BLaER1 treated with 17β-estradiol and CSF1 and Interleukin-3, amounts not matched to agents 10 nM and 100 nM (cell line): ENCODE results near the gene CNIH1.
A peak's percentile ranks its signal among the peaks of the same experiment; 100 is the strongest.
"Not testable (repeated sequence)": the region's sequence is repeated elsewhere in the genome, so short reads cannot be mapped to it uniquely, and the experiment has no call there.

ENCODE experiments used
- H3K27ac ChIP-seq, 11 experiments: shearing (Covaris generic); formaldehyde crosslinking; 2 replicates each; pipeline ENCODE4 v1.8.1; 2022
- H3K27me3 ChIP-seq, 11 experiments: shearing (Covaris generic); formaldehyde crosslinking; 2 replicates each; pipeline ENCODE4 v1.8.1; 2022
- H3K36me3 ChIP-seq, 11 experiments: shearing (Covaris generic); formaldehyde crosslinking; 2 replicates each; pipeline ENCODE4 v1.8.1; 2022
- H3K4me1 ChIP-seq, 10 experiments: shearing (Covaris generic); formaldehyde crosslinking; 2 replicates each; pipeline ENCODE4 v1.8.1; 2022
- H3K4me2 ChIP-seq, 11 experiments: shearing (Covaris generic); formaldehyde crosslinking; 2 replicates each; pipeline ENCODE4 v1.8.1; 2022
- H3K4me3 ChIP-seq, 10 experiments: shearing (Covaris generic); formaldehyde crosslinking; 2 replicates each; pipeline ENCODE4 v1.8.1; 2022
- H3K9ac ChIP-seq, 11 experiments: shearing (Covaris generic); formaldehyde crosslinking; 2 replicates each; pipeline ENCODE4 v1.8.1; 2022
- H3K9me3 ChIP-seq, 11 experiments: shearing (Covaris generic); formaldehyde crosslinking; replicated peaks in 1 of 11; 2 replicates each; pipeline ENCODE4 v1.8.1; 2022
- H4K20me1 ChIP-seq, 11 experiments: shearing (Covaris generic); formaldehyde crosslinking; 2 replicates each; pipeline ENCODE4 v1.8.1; 2022
- Cebpa-rat ChIP-seq, 11 experiments: shearing (Covaris generic); IDR thresholded peaks; 2 replicates each; pipeline ENCODE4 v1.8.1; 2022

Gene CNIH1

GRCh38 chr14:54387328-54387727, 53.8 kb downstream of the CNIH1 start:
- Histone ChIP-seq H3K27ac (no peak overlapping the region), H3K27me3 (no peaks in the 10 kb centered on the region; a peak in 1 of 22 replicates), H4K20me1 (no peaks in the 10 kb centered on the region), H3K4me3 (no peak overlapping the region), H3K36me3 (no peaks in the 10 kb centered on the region), H3K4me2 (no peak overlapping the region), H3K9ac (no peak overlapping the region), H3K4me1 (no peaks in the 10 kb centered on the region), H3K9me3 (peaks cover 0 to 5% (median 0%) of the 10 kb centered on the region in 11 experiments; a peak in 7 of 22 replicates)
- TF ChIP-seq Cebpa-rat (IDR thresholded peaks at IDR 0.05), result no peak

GRCh38 chr14:54385556-54385955, 55.6 kb downstream of the CNIH1 start:
- Histone ChIP-seq H3K4me3 (no peak overlapping the region), H3K4me1 (peaks cover 0 to 7% (median 3%) of the 10 kb centered on the region in 10 experiments; a peak in 7 of 20 replicates), H3K27ac (no peak overlapping the region), H3K9ac (no peak overlapping the region), H3K36me3 (no peaks in the 10 kb centered on the region), H3K9me3 (peaks cover 0 to 6% (median 0%) of the 10 kb centered on the region in 11 experiments; a peak in 4 of 22 replicates), H3K4me2 (no peak overlapping the region), H4K20me1 (no peaks in the 10 kb centered on the region), H3K27me3 (no peaks in the 10 kb centered on the region; a peak in 1 of 22 replicates)
- TF ChIP-seq Cebpa-rat (IDR thresholded peaks at IDR 0.05), result no peak

GRCh38 chr14:54383835-54384234, 57.3 kb downstream of the CNIH1 start:
- no peak for TF ChIP-seq Cebpa-rat (IDR thresholded peaks at IDR 0.05)
- Histone ChIP-seq H3K4me2 (no peak overlapping the region), H3K9ac (no peak overlapping the region)

GRCh38 chr14:54381821-54382220, 59.4 kb downstream of the CNIH1 start:
- H3K27me3 ChIP-seq, result no peaks in the 10 kb centered on the region; a peak in 1 of 22 replicates
- H3K9ac ChIP-seq, result no peak overlapping the region
- no peak overlapping the region for H3K4me3 ChIP-seq
- H3K4me2 ChIP-seq, result no peak overlapping the region
- peaks cover 20 to 38% (median 33%) of the 10 kb centered on the region in 10 experiments for H3K4me1 ChIP-seq
- peaks cover 0 to 13% (median 0%) of the 10 kb centered on the region in 11 experiments; a peak in 4 of 22 replicates for H3K9me3 ChIP-seq
- no peaks in the 10 kb centered on the region for H3K36me3 ChIP-seq
- H4K20me1 ChIP-seq, result no peaks in the 10 kb centered on the region
- no peak overlapping the region for H3K27ac ChIP-seq
- no peak for TF ChIP-seq Cebpa-rat (IDR thresholded peaks at IDR 0.05)

More at GRCh38 chr14:54383835-54384234, 57.3 kb downstream of the CNIH1 start:
- H3K9me3 ChIP-seq, result peaks cover 0 to 13% (median 0%) of the 10 kb centered on the region in 11 experiments; a peak in 4 of 22 replicates
- H3K27ac ChIP-seq, result no peak overlapping the region
- no peaks in the 10 kb centered on the region for H3K36me3 ChIP-seq
- H3K27me3 ChIP-seq, result no peaks in the 10 kb centered on the region; a peak in 1 of 22 replicates
- peaks cover 4 to 18% (median 13%) of the 10 kb centered on the region in 10 experiments; a peak in 19 of 20 replicates for H3K4me1 ChIP-seq
- H3K4me3 ChIP-seq, result no peak overlapping the region
- H4K20me1 ChIP-seq, result no peaks in the 10 kb centered on the region

- Histone ChIP-seq H3K27ac (peak overlapping the region in 4 of 11 experiments; percentile 25 to 56 (median 40); a peak in 5 of 22 replicates), H3K4me1 (peaks cover 20 to 50% (median 43%) of the 10 kb centered on the region in 10 experiments), H3K9me3 (peaks cover 0 to 13% (median 0%) of the 10 kb centered on the region in 11 experiments; a peak in 4 of 22 replicates), H3K4me2 (peak overlapping the region in 9 of 11 experiments; percentile 11 to 43 (median 21); a peak in 10 of 22 replicates)
- not testable (repeated sequence) for H4K20me1 ChIP-seq, H3K9ac ChIP-seq, H3K4me3 ChIP-seq, H3K36me3 ChIP-seq, H3K27me3 ChIP-seq
Measured at GRCh38 chr14:54380558-54380957, 60.6 kb downstream of the CNIH1 start.

- Histone ChIP-seq H3K4me3 (peak overlapping the region in 1 of 10 experiments; percentile 13; a peak in 1 of 20 replicates), H3K9me3 (peaks cover 0 to 13% (median 0%) of the 10 kb centered on the region in 11 experiments; a peak in 4 of 22 replicates), H3K27ac (peak overlapping the region in 4 of 11 experiments; percentile 53 to 72 (median 62); a peak in 5 of 22 replicates), H3K4me2 (peak overlapping the region in 10 of 11 experiments; percentile 19 to 87 (median 74); a peak in 19 of 22 replicates), H3K4me1 (peaks cover 20 to 55% (median 43%) of the 10 kb centered on the region in 10 experiments)
- H3K36me3 ChIP-seq, H3K27me3 ChIP-seq, H3K9ac ChIP-seq, H4K20me1 ChIP-seq: not testable (repeated sequence)
Measured at GRCh38 chr14:54378893-54379292, 62.3 kb downstream of the CNIH1 start.

- TF ChIP-seq Cebpa-rat (IDR thresholded peaks at IDR 0.05), result no peak
- H4K20me1 ChIP-seq, result no peaks in the 10 kb centered on the region
- H3K27ac ChIP-seq, result peak overlapping the region in 5 of 11 experiments; percentile 11 to 72 (median 58); a peak in 8 of 22 replicates
- no peaks in the 10 kb centered on the region for H3K27me3 ChIP-seq
- peaks cover 20 to 58% (median 44%) of the 10 kb centered on the region in 10 experiments for H3K4me1 ChIP-seq
- no peak overlapping the region for H3K4me3 ChIP-seq
- H3K36me3 ChIP-seq, result no peaks in the 10 kb centered on the region
- peak overlapping the region; percentile 8 to 87 (median 74); a peak in 20 of 22 replicates for H3K4me2 ChIP-seq
- H3K9me3 ChIP-seq, result peaks cover 0 to 13% (median 0%) of the 10 kb centered on the region in 11 experiments; a peak in 4 of 22 replicates
- H3K9ac ChIP-seq, result peak overlapping the region in 4 of 11 experiments; percentile 2 to 62 (median 30); a peak in 6 of 22 replicates
Measured at GRCh38 chr14:54377501-54377900, 63.7 kb downstream of the CNIH1 start.

- H3K36me3 ChIP-seq, result no peaks in the 10 kb centered on the region
- peaks cover 20 to 54% (median 44%) of the 10 kb centered on the region in 10 experiments for H3K4me1 ChIP-seq
- no peak overlapping the region for H3K4me3 ChIP-seq
- H3K4me2 ChIP-seq, result no peak overlapping the region
- H3K27me3 ChIP-seq, result no peaks in the 10 kb centered on the region
- no peak overlapping the region for H3K9ac ChIP-seq
- H4K20me1 ChIP-seq, result no peaks in the 10 kb centered on the region
- no peak overlapping the region for H3K27ac ChIP-seq
- no peaks in the 10 kb centered on the region for H3K9me3 ChIP-seq
- TF ChIP-seq Cebpa-rat (IDR thresholded peaks at IDR 0.05), result no peak
Measured at GRCh38 chr14:54374117-54374884, 66.9 kb downstream of the CNIH1 start.
